PC-9 (cell line): ENCODE data around the gene SGPL1. TPM values are rescaled to one million over a fixed set of nuclear protein-coding genes. Genes with fewer than 3 reads are reported as not detected.

Source experiments
- BruUV-seq: library from RNA; stranded (reverse); fragments of 400-500 nt; replicated peaks from 2 replicates; lab custom pipeline; 2021; lab: Mats Ljungman, UMichigan
- CTCF ChIA-PET: fragments of 300-600 bp; sonication (Branson Sonifier 250); formaldehyde crosslinking; loops from one replicate; lab custom pipeline; 2022; ENCODE audit warnings: antibody characterized with exemption; lab: Charles Lee
- POLR2A ChIA-PET: fragments of 300-600 bp; sonication (Branson Sonifier 250); formaldehyde crosslinking; loops from one replicate; lab custom pipeline; 2022; ENCODE audit warnings: antibody characterized with exemption; ENCODE audit not compliant: unreplicated experiment; lab: Charles Lee
- DNase-seq, 2 experiments: peaks; one replicate each; pipeline versions ENCODE4 v3.0.0 to v3.0.0-alpha.2; 2015 to 2022; ENCODE audit warnings: mixed read lengths in 1 of 2
- H2AFZ ChIP-seq: fragments of 200-600 bp; sonication (generic); 2 replicates; pipeline ENCODE4 v1.8.1; 2017; ENCODE audit warnings: antibody characterized with exemption
- H3F3A ChIP-seq: fragments of 200-600 bp; sonication (generic); 2 replicates; pipeline ENCODE4 v1.8.1; 2017; ENCODE audit warnings: antibody characterized with exemption, mild to moderate bottlenecking, low read depth; ENCODE audit not compliant: insufficient read depth
- H3K27ac ChIP-seq: fragments of 200-600 bp; sonication (generic); 2 replicates; pipeline ENCODE4 v1.6.1; 2016; ENCODE audit warnings: mixed run types
- H3K27me3 ChIP-seq: fragments of 200-600 bp; sonication (generic); 2 replicates; pipeline ENCODE4 v1.6.1; 2016; ENCODE audit warnings: low read depth, mixed run types; ENCODE audit not compliant: insufficient read depth
- H3K36me3 ChIP-seq: fragments of 200-600 bp; sonication (generic); 2 replicates; pipeline ENCODE4 v1.6.1; 2016; ENCODE audit warnings: low read depth, mixed run types
- H3K4me1 ChIP-seq: fragments of 200-600 bp; sonication (generic); replicated peaks from 2 replicates; pipeline ENCODE4 v1.6.1; 2016; ENCODE audit warnings: mixed run types; ENCODE audit not compliant: insufficient read depth
- H3K4me2 ChIP-seq: fragments of 200-600 bp; sonication (generic); 2 replicates; pipeline ENCODE4 v1.6.1; 2017; ENCODE audit warnings: mixed run types
- H3K4me3 ChIP-seq: fragments of 200-600 bp; sonication (generic); 2 replicates; pipeline ENCODE4 v1.6.1; 2016; ENCODE audit warnings: mixed run types
- H3K79me2 ChIP-seq: fragments of 200-600 bp; sonication (generic); 2 replicates; pipeline ENCODE4 v1.6.1; 2017; ENCODE audit warnings: low read depth, mixed run types
- H3K9me2 ChIP-seq: fragments of 200-600 bp; sonication (generic); 2 replicates; pipeline ENCODE4 v1.8.1; 2017; ENCODE audit warnings: mild to moderate bottlenecking; ENCODE audit not compliant: insufficient read depth
- H3K9me3 ChIP-seq: fragments of 200-600 bp; sonication (generic); 2 replicates; pipeline ENCODE4 v1.8.1; 2016; ENCODE audit warnings: low read depth; ENCODE audit not compliant: insufficient read depth
- H4K20me1 ChIP-seq: fragments of 200-600 bp; sonication (generic); 2 replicates; pipeline ENCODE4 v1.8.1; 2017; ENCODE audit not compliant: insufficient read depth
- EZH2 ChIP-seq: fragments of 200-600 bp; sonication (generic); IDR thresholded peaks from 2 replicates; pipeline ENCODE4 v1.8.0; 2017; ENCODE audit warnings: antibody characterized with exemption, low read depth
- intact Hi-C: fragments of 100-400 bp; cut with micrococcal nuclease; formaldehyde crosslinking; loops from one replicate; pipeline ENCODE4 v1.10.0; 2022; ENCODE audit not compliant: unreplicated experiment
- total RNA-seq: library from RNA; stranded (reverse); gene quantifications from 2 replicates; pipeline ENCODE4 v1.2.3, GENCODE V29; 2021
- TF ChIP-seq, protein P1 (sequence below): fragments of 200-600 bp; sonication (generic); conservative IDR thresholded peaks from 2 replicates; pipeline ENCODE4 v1.6.1; 2017; ENCODE audit warnings: mixed run types, antibody characterized with exemption, mild to moderate bottlenecking, moderate library complexity

SGPL1 gene
- total RNA-seq, 1 experiment from 2014 or later = 96.9 TPM

DNA sequence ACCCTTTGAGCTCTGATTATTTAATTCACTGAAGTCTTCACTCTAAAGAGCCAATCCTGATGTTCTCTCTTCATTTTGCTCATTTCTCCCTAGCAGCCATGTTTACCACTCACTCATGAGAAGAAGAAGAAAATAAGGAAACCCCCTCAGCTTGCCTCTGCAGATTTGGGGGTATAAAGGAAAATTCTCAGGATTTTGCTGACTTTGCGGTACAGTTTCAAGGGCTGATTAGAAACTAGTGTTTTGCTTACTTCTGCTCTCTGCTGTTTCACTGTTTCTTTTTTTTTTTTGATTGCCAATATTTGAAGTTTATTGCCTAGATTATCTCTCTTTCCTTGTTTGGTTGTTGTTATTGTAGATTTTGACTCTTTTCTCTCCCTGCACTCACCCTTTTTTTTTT is 49.2 kb downstream of the SGPL1 start:
- H3K4me1 ChIP-seq = peaks cover 48% of the 10 kb centered on the region
- TF ChIP-seq, protein P1, sequence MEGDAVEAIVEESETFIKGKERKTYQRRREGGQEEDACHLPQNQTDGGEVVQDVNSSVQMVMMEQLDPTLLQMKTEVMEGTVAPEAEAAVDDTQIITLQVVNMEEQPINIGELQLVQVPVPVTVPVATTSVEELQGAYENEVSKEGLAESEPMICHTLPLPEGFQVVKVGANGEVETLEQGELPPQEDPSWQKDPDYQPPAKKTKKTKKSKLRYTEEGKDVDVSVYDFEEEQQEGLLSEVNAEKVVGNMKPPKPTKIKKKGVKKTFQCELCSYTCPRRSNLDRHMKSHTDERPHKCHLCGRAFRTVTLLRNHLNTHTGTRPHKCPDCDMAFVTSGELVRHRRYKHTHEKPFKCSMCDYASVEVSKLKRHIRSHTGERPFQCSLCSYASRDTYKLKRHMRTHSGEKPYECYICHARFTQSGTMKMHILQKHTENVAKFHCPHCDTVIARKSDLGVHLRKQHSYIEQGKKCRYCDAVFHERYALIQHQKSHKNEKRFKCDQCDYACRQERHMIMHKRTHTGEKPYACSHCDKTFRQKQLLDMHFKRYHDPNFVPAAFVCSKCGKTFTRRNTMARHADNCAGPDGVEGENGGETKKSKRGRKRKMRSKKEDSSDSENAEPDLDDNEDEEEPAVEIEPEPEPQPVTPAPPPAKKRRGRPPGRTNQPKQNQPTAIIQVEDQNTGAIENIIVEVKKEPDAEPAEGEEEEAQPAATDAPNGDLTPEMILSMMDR = no peak
- no peak for TF ChIP-seq EZH2
- no peak overlapping the region for H2AFZ ChIP-seq
- intact Hi-C loops = no loop called here
- CTCF ChIA-PET = no interaction called here
- BruUV-seq = no TSS peak
- peak overlapping the region; percentile 73 for H3K4me2 ChIP-seq
- H3K9me2 ChIP-seq = no peaks in the 10 kb centered on the region
- H3K79me2 ChIP-seq = no peaks in the 10 kb centered on the region
- POLR2A ChIA-PET = no interaction called here
- no peak overlapping the region for H3K4me3 ChIP-seq
- H3K27me3 ChIP-seq = no peaks in the 10 kb centered on the region
- H3K36me3 ChIP-seq = peaks cover 25% of the 10 kb centered on the region
- peaks cover 4% of the 10 kb centered on the region; the same call in 1 of the 2 replicates for H4K20me1 ChIP-seq
- H3F3A ChIP-seq = peaks cover 31% of the 10 kb centered on the region
- H3K9me3 ChIP-seq = no peaks in the 10 kb centered on the region
- peak overlapping the region; percentile 88 for H3K27ac ChIP-seq
- no peak for DNase-seq

DNA sequence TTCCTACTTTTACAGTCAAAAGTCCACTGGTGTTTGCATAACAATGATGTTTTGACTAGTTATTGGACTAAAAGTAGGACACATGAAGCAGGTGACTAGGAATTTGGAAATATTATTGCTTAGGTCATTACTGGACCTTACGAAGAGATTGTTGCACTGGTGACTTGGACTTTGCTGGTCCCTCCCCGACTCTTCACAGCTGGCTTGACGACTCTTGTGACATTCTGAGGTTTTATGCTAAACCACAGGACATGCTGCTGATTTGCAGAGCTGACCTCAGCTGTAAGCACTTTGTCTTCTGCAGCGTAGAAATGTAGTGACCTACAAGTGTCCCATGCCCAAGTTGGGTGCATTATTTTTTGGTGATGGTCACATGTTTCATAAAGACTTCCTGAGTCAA is 50.7 kb downstream of the SGPL1 start:
- H3K4me2 ChIP-seq = peak overlapping the region; percentile 73

DNA sequence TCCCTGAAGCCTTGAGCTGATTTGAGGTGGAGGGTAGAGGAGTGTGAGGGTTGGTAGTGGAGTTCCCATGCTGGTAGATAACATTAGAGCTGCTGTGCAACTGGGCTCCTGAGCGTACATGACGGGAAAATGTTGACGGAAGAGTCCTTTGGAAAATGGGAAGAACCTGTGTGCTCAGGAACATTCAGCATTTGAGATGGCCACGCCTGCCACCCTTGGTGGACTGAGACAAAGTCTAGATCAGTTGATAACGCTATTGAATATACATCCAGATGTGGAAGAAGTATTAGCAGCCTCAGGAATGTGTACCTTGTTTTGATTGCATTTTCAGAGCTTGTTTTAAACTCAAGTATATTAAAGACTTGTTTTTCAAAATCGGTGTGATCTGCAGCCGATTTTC is 56.5 kb downstream of the SGPL1 start:
- Histone ChIP-seq H3F3A (peaks cover 8% of the 10 kb centered on the region; the same call in 1 of the 2 replicates), H3K4me1 (peaks cover 14% of the 10 kb centered on the region), H3K4me2 (no peak overlapping the region), H3K9me2 (no peaks in the 10 kb centered on the region), H3K79me2 (no peaks in the 10 kb centered on the region), H3K4me3 (no peak overlapping the region), H2AFZ (no peak overlapping the region), H3K27me3 (no peaks in the 10 kb centered on the region), H3K27ac (no peak overlapping the region), H4K20me1 (no peaks in the 10 kb centered on the region), H3K9me3 (no peaks in the 10 kb centered on the region), H3K36me3 (peaks cover 42% of the 10 kb centered on the region)
- TF ChIP-seq, protein P1 = no peak
- no peak for TF ChIP-seq EZH2
- intact Hi-C loops = no loop called here
- POLR2A ChIA-PET = interaction anchor here (0.5 kb wide), 1 partner anchor 20 kb away, joined by 3 read pairs; no protein-coding TSS in a partner anchor
- CTCF ChIA-PET = no interaction called here
- DNase-seq = no peak
- no TSS peak for BruUV-seq

More for the DNA sequence above, 50.7 kb downstream of the SGPL1 start:
- Histone ChIP-seq H3K9me2 (no peaks in the 10 kb centered on the region), H3K9me3 (no peaks in the 10 kb centered on the region), H3K4me1 (peaks cover 48% of the 10 kb centered on the region), H3F3A (peaks cover 31% of the 10 kb centered on the region), H4K20me1 (peaks cover 4% of the 10 kb centered on the region; the same call in 1 of the 2 replicates), H3K27me3 (no peaks in the 10 kb centered on the region), H3K27ac (peak overlapping the region; percentile 88), H2AFZ (no peak overlapping the region), H3K36me3 (peaks cover 14% of the 10 kb centered on the region; the same call in 1 of the 2 replicates), H3K79me2 (no peaks in the 10 kb centered on the region), H3K4me3 (peak overlapping the region; percentile 39; the same call in 1 of the 2 replicates)
- TF ChIP-seq EZH2 = no peak
- TF ChIP-seq, protein P1 = no peak
- CTCF ChIA-PET = no interaction called here
- DNase-seq = peak; percentile 69 to 96
- no TSS peak for BruUV-seq
- POLR2A ChIA-PET = interaction anchor here (0.7 kb wide), 1 partner anchor 9 kb away, joined by 5 read pairs; no protein-coding TSS in a partner anchor
- intact Hi-C loops = loop anchor here (1.0 kb wide), 2 partner anchors 36 to 50 kb away; no protein-coding TSS in a partner anchor
